ENCODE results near the gene PRRT3.

The PRRT3 gene

GRCh38 chr3:9969632-9970019 is 17.4 kb upstream of the PRRT3 start:
- no peak for TF ChIP-seq FOXP2 (optimal IDR thresholded peaks at IDR 0.05; ENCODE audit: borderline replicate concordance, extremely low read depth, extremely low read length, insufficient read depth)
- TF ChIP-seq SIN3A (IDR thresholded peaks at IDR 0.05; ENCODE audit: borderline replicate concordance, insufficient read depth, low read length) = no peak
- TF ChIP-seq POLR2AphosphoS5 (IDR thresholded peaks at IDR 0.05; ENCODE audit: low read depth, low read length) = no peak
- no peak for TF ChIP-seq REST (IDR thresholded peaks at IDR 0.05; ENCODE audit: insufficient read depth in 1 of 2, low read depth in 2 of 2, low read length in 2 of 2)
- no peak for TF ChIP-seq TAF1 (IDR thresholded peaks at IDR 0.05; ENCODE audit: borderline replicate concordance, insufficient read depth, low read length)

- TF ChIP-seq REST (IDR thresholded peaks at IDR 0.05; ENCODE audit: insufficient read depth in 1 of 2, low read depth in 2 of 2, low read length in 2 of 2) (no peak), POLR2AphosphoS5 (IDR thresholded peaks at IDR 0.05; ENCODE audit: low read depth, low read length) (no peak), SIN3A (IDR thresholded peaks at IDR 0.05; ENCODE audit: borderline replicate concordance, insufficient read depth, low read length) (no peak), TAF1 (IDR thresholded peaks at IDR 0.05; ENCODE audit: borderline replicate concordance, insufficient read depth, low read length) (no peak), FOXP2 (optimal IDR thresholded peaks at IDR 0.05; ENCODE audit: borderline replicate concordance, extremely low read depth, extremely low read length, insufficient read depth) (no peak)
These were observed 14.6 kb upstream of the PRRT3 start for GRCh38 chr3:9966841-9967240.

GRCh38 chr3:9965200-9965875 is 13.1 kb upstream of the PRRT3 start:
- TF ChIP-seq FOXP2 (optimal IDR thresholded peaks at IDR 0.05; ENCODE audit: borderline replicate concordance, extremely low read depth, extremely low read length, insufficient read depth) (no peak), POLR2AphosphoS5 (IDR thresholded peaks at IDR 0.05; ENCODE audit: low read depth, low read length) (no peak), REST (IDR thresholded peaks at IDR 0.05; ENCODE audit: insufficient read depth in 1 of 2, low read depth in 2 of 2, low read length in 2 of 2) (no peak), SIN3A (IDR thresholded peaks at IDR 0.05; ENCODE audit: borderline replicate concordance, insufficient read depth, low read length) (no peak), TAF1 (IDR thresholded peaks at IDR 0.05; ENCODE audit: borderline replicate concordance, insufficient read depth, low read length) (no peak)

- no peak for TF ChIP-seq FOXP2 (optimal IDR thresholded peaks at IDR 0.05; ENCODE audit: borderline replicate concordance, extremely low read depth, extremely low read length, insufficient read depth)
- no peak for TF ChIP-seq TAF1 (IDR thresholded peaks at IDR 0.05; ENCODE audit: borderline replicate concordance, insufficient read depth, low read length)
These were observed 5.0 kb upstream of the PRRT3 start for GRCh38 chr3:9957214-9957613.

GRCh38 chr3:9955611-9956352 is 3.6 kb upstream of the PRRT3 start:
- TF ChIP-seq FOXP2 (optimal IDR thresholded peaks at IDR 0.05; ENCODE audit: borderline replicate concordance, extremely low read depth, extremely low read length, insufficient read depth) (no peak), TAF1 (IDR thresholded peaks at IDR 0.05; ENCODE audit: borderline replicate concordance, insufficient read depth, low read length) (no peak), REST (IDR thresholded peaks at IDR 0.05; ENCODE audit: insufficient read depth in 1 of 2, low read depth in 2 of 2, low read length in 2 of 2) (no peak)

Measured in PFSK-1 (cell line).